Right ventricle myocardium inferior (tissue), 1 donor: ENCODE results near the gene TMEM267. TPM values are rescaled to one million over a fixed set of nuclear protein-coding genes. Genes with fewer than 3 reads are reported as not detected.
"Not testable (repeated sequence)": the region's sequence is repeated elsewhere in the genome, so short reads cannot be mapped to it uniquely, and the experiment has no call there.

Experiments
- ATAC-seq: fragments of 200-7000 bp; cut with Tn5 transposase; one replicate; pipeline ENCODE4 v1.9.1; 2020; ENCODE audit warnings: mild to moderate bottlenecking, moderate library complexity
- DNase-seq: peaks from one replicate; pipeline ENCODE4 v3.0.0; 2021; ENCODE audit errors: missing footprints
- intact Hi-C: fragments of 100-400 bp; cut with DNase I; formaldehyde crosslinking; loops from one replicate; pipeline ENCODE4 v1.11.0; 2022
- total RNA-seq: library from RNA; stranded (reverse); fragmentation: NEBNext Ultra II Directional; extraction: Animal tissue kit (Norgen Biotek cat#: 25700); gene quantifications from one replicate; pipeline ENCODE4 v1.2.1, GENCODE V29; 2021
- donor health status: DM: no; HTN: yes; CAD: no; lungs with severe emphysema.

The TMEM267 gene
- total RNA-seq, 1 donor from 2014 or later: 7.0 TPM

- ATAC-seq (no peak), DNase-seq (no peak)
- intact Hi-C loops: no loop called here
These were observed 13.8 kb downstream of the TMEM267 start for GRCh38 chr5:43469671-43470391.

GRCh38 chr5:43467100-43467499, 16.6 kb downstream of the TMEM267 start:
- intact Hi-C loops: no loop called here
- DNase-seq: no peak
- ATAC-seq: no peak

- DNase-seq, ATAC-seq, intact Hi-C loops: not testable (repeated sequence)
These were observed 18.2 kb downstream of the TMEM267 start for GRCh38 chr5:43465455-43465854.

- intact Hi-C loops: no loop called here
- DNase-seq (no peak), ATAC-seq (no peak)
These were observed 22.6 kb downstream of the TMEM267 start for GRCh38 chr5:43461066-43461465.

- DNase-seq: no peak
- intact Hi-C loops: no loop called here
- ATAC-seq: no peak
These were observed 27.1 kb downstream of the TMEM267 start for GRCh38 chr5:43456556-43456955.

- ATAC-seq, intact Hi-C loops, DNase-seq: not testable (repeated sequence)
These were observed 42.1 kb downstream of the TMEM267 start for GRCh38 chr5:43441575-43441974.

GRCh38 chr5:43437062-43437660, 46.5 kb downstream of the TMEM267 start:
- DNase-seq (no peak), ATAC-seq (no peak)
- intact Hi-C loops: no loop called here

GRCh38 chr5:43433382-43433781, 50.3 kb downstream of the TMEM267 start:
- ATAC-seq (no peak), DNase-seq (no peak)
- intact Hi-C loops: no loop called here

- intact Hi-C loops: no loop called here
- DNase-seq: no peak
These were observed 50.9 kb downstream of the TMEM267 start for GRCh38 chr5:43432486-43433375.

GRCh38 chr5:43429706-43430105, 54.0 kb downstream of the TMEM267 start:
- ATAC-seq (no peak), DNase-seq (no peak)
- intact Hi-C loops: no loop called here

More at GRCh38 chr5:43432486-43433375, 50.9 kb downstream of the TMEM267 start:
- ATAC-seq: peak; percentile 97

GRCh38 chr5:43429016-43429415, 54.6 kb downstream of the TMEM267 start:
- intact Hi-C loops: no loop called here
- DNase-seq (no peak), ATAC-seq (no peak)

GRCh38 chr5:43427306-43427705, 56.4 kb downstream of the TMEM267 start:
- intact Hi-C loops: no loop called here
- ATAC-seq (no peak), DNase-seq (no peak)

GRCh38 chr5:43425983-43426382, 57.7 kb downstream of the TMEM267 start:
- intact Hi-C loops: no loop called here
- DNase-seq (no peak), ATAC-seq (no peak)

- intact Hi-C loops, DNase-seq, ATAC-seq: not testable (repeated sequence)
These were observed 60.6 kb downstream of the TMEM267 start for GRCh38 chr5:43423086-43423485.

GRCh38 chr5:43422143-43422542, 61.5 kb downstream of the TMEM267 start:
- ATAC-seq (no peak), DNase-seq (no peak)
- intact Hi-C loops: no loop called here

GRCh38 chr5:43421450-43422133, 62.1 kb downstream of the TMEM267 start:
- ATAC-seq (no peak), DNase-seq (no peak)
- intact Hi-C loops: no loop called here

GRCh38 chr5:43420241-43420640, 63.4 kb downstream of the TMEM267 start:
- no peak for ATAC-seq
- intact Hi-C loops: no loop called here
- no peak for DNase-seq

GRCh38 chr5:43418561-43418960, 65.1 kb downstream of the TMEM267 start:
- ATAC-seq (no peak), DNase-seq (no peak)
- intact Hi-C loops: no loop called here

- intact Hi-C loops: no loop called here
- ATAC-seq (no peak), DNase-seq (no peak)
These were observed 66.8 kb downstream of the TMEM267 start for GRCh38 chr5:43416803-43417394.
